ENCODE data around the gene CASKIN2.

The CASKIN2 gene

GRCh38 chr17:75506888-75507287, 8.4 kb downstream of the CASKIN2 start:
- no peak for DNase-seq (ENCODE audit: low read depth, low spot score)

GRCh38 chr17:75506134-75506533, 9.2 kb downstream of the CASKIN2 start:
- DNase-seq (ENCODE audit: low read depth, low spot score) = no peak

GRCh38 chr17:75505640-75506039, 9.7 kb downstream of the CASKIN2 start:
- DNase-seq (ENCODE audit: low read depth, low spot score) = no peak

- DNase-seq (ENCODE audit: low read depth, low spot score) = no peak
Measured at GRCh38 chr17:75505152-75505409, 10.3 kb downstream of the CASKIN2 start.

- DNase-seq (ENCODE audit: low read depth, low spot score) = peak; percentile 53
Measured at GRCh38 chr17:75504347-75505151, 10.8 kb downstream of the CASKIN2 start.

- no peak for DNase-seq (ENCODE audit: low read depth, low spot score)
Measured at GRCh38 chr17:75503976-75504346, 11.4 kb downstream of the CASKIN2 start.

GRCh38 chr17:75503337-75503950, 11.9 kb downstream of the CASKIN2 start:
- DNase-seq (ENCODE audit: low read depth, low spot score) = no peak

GRCh38 chr17:75502721-75503329, 12.5 kb downstream of the CASKIN2 start:
- no peak for DNase-seq (ENCODE audit: low read depth, low spot score)

GRCh38 chr17:75502072-75502720, 13.1 kb downstream of the CASKIN2 start:
- no peak for DNase-seq (ENCODE audit: low read depth, low spot score)

- no peak for DNase-seq (ENCODE audit: low read depth, low spot score)
Measured at GRCh38 chr17:75501378-75502071, 13.8 kb downstream of the CASKIN2 start.

GRCh38 chr17:75500419-75501216, 14.7 kb downstream of the CASKIN2 start:
- DNase-seq (ENCODE audit: low read depth, low spot score) = no peak

GRCh38 chr17:75499313-75500022, 15.9 kb downstream of the CASKIN2 start:
- DNase-seq (ENCODE audit: low read depth, low spot score) = no peak

- DNase-seq (ENCODE audit: low read depth, low spot score) = peak; percentile 22
Measured at GRCh38 chr17:75498726-75499213, 16.6 kb downstream of the CASKIN2 start.

GRCh38 chr17:75498039-75498725, 17.2 kb downstream of the CASKIN2 start:
- DNase-seq (ENCODE audit: low read depth, low spot score) = no peak

- no peak for DNase-seq (ENCODE audit: low read depth, low spot score)
Measured at GRCh38 chr17:75496005-75496404, 19.3 kb downstream of the CASKIN2 start.

- no peak for DNase-seq (ENCODE audit: low read depth, low spot score)
Measured at GRCh38 chr17:75494326-75494877, 20.9 kb downstream of the CASKIN2 start.

- no peak for DNase-seq (ENCODE audit: low read depth, low spot score)
Measured at GRCh38 chr17:75493476-75494129, 21.7 kb downstream of the CASKIN2 start.

- no peak for DNase-seq (ENCODE audit: low read depth, low spot score)
Measured at GRCh38 chr17:75492555-75493168, 22.7 kb downstream of the CASKIN2 start.

All from ELF-1 (cell line).